ENCODE measurements around the gene ZNF80.

ZNF80 gene

DNA sequence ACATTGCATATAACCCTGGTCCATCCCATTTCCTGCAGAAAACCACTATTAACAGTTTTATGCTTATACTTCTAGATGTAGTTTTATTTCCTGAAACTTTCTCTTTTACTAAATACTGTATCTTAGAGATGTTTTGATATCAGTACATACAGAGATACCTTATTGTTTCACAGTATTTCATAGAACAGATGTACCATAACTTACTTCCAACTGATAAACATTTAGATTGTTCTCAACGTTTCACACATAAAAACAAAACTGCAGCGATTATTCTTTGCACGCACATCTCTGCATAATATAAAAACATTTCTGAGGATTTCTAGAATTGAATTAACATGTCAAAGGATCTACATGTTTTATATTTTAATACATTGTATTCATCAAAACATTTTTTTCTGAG, 2.6 kb downstream of the ZNF80 start:
- Histone ChIP-seq H3K9me3 (ENCODE audit: control insufficient read depth, low read length) (no peaks in the 10 kb centered on the region), H3K36me3 (ENCODE audit: control insufficient read depth, insufficient read depth, low read length) (no peaks in the 10 kb centered on the region), H3K79me2 (no peaks in the 10 kb centered on the region), H3K4me3 (ENCODE audit: low read depth, low read length) (no peak overlapping the region), H3K4me2 (ENCODE audit: low read length) (no peak overlapping the region), H3K27ac (no peak overlapping the region), H3K27me3 (ENCODE audit: control insufficient read depth, insufficient read depth, low read length) (no peaks in the 10 kb centered on the region), H3K9ac (no peak overlapping the region), H2AFZ (no peak overlapping the region), H3K4me1 (peaks cover under 1% of the 10 kb centered on the region)
- TF ChIP-seq, protein P1, sequence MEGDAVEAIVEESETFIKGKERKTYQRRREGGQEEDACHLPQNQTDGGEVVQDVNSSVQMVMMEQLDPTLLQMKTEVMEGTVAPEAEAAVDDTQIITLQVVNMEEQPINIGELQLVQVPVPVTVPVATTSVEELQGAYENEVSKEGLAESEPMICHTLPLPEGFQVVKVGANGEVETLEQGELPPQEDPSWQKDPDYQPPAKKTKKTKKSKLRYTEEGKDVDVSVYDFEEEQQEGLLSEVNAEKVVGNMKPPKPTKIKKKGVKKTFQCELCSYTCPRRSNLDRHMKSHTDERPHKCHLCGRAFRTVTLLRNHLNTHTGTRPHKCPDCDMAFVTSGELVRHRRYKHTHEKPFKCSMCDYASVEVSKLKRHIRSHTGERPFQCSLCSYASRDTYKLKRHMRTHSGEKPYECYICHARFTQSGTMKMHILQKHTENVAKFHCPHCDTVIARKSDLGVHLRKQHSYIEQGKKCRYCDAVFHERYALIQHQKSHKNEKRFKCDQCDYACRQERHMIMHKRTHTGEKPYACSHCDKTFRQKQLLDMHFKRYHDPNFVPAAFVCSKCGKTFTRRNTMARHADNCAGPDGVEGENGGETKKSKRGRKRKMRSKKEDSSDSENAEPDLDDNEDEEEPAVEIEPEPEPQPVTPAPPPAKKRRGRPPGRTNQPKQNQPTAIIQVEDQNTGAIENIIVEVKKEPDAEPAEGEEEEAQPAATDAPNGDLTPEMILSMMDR (IDR thresholded peaks at IDR 0.05) = no peak

DNA sequence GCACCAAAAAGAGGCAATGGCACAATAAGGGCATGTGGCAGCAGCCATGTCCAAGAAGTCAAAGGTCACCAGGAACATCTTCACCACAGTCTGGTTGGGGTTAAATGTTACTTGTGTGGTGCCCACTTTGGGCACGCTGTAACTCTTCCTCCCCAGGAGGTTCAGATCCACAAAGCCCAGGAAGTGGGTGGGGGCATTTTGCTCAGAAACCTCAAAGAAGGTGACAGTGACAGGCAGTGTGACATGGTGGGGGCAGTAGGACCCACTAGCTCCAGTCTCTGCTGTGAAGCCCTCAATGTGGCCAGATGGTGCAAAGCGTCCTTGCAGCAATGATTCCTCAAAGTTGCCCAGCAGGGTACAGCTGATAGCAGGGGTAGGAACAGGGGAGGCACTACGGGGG, 5.8 kb downstream of the ZNF80 start:
- H3K27ac ChIP-seq = no peak overlapping the region
- H3K4me1 ChIP-seq = no peaks in the 10 kb centered on the region

DNA sequence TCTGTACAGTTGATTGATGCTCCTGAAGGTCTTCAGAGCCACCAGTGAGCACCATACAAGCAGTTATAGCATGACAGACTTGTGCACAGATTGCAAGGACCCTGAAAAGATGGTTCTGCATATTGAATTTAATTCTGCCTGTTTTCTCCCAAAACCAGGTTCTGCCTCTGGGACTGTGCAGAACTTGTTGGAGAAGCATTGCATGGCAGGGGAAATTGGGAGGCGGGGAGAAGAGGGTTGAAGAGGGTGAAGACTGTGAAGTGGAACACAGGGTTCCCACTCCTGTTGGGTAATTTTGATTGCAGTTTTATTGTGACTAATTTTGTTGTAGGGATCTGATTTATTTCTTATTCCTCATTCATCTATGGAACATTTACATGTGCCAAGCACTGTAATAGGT, 10.3 kb downstream of the ZNF80 start:
- Histone ChIP-seq H3K9me3 (ENCODE audit: control insufficient read depth, low read length) (no peaks in the 10 kb centered on the region), H3K36me3 (ENCODE audit: control insufficient read depth, insufficient read depth, low read length) (no peaks in the 10 kb centered on the region), H3K9ac (no peak overlapping the region), H3K79me2 (no peaks in the 10 kb centered on the region), H3K27ac (no peak overlapping the region), H3K4me1 (no peaks in the 10 kb centered on the region), H2AFZ (no peak overlapping the region), H3K4me2 (ENCODE audit: low read length) (no peak overlapping the region), H3K27me3 (ENCODE audit: control insufficient read depth, insufficient read depth, low read length) (no peaks in the 10 kb centered on the region), H3K4me3 (ENCODE audit: low read depth, low read length) (no peak overlapping the region)
- TF ChIP-seq, protein P1 (IDR thresholded peaks at IDR 0.05) = no peak

More for the DNA sequence above, 5.8 kb downstream of the ZNF80 start:
- Histone ChIP-seq H3K36me3 (ENCODE audit: control insufficient read depth, insufficient read depth, low read length) (no peaks in the 10 kb centered on the region), H3K9ac (no peak overlapping the region), H2AFZ (no peak overlapping the region), H3K79me2 (no peaks in the 10 kb centered on the region), H3K9me3 (ENCODE audit: control insufficient read depth, low read length) (no peaks in the 10 kb centered on the region), H3K4me3 (ENCODE audit: low read depth, low read length) (no peak overlapping the region), H3K27me3 (ENCODE audit: control insufficient read depth, insufficient read depth, low read length) (no peaks in the 10 kb centered on the region), H3K4me2 (ENCODE audit: low read length) (no peak overlapping the region)
- TF ChIP-seq, protein P1 (IDR thresholded peaks at IDR 0.05) = no peak

DNA sequence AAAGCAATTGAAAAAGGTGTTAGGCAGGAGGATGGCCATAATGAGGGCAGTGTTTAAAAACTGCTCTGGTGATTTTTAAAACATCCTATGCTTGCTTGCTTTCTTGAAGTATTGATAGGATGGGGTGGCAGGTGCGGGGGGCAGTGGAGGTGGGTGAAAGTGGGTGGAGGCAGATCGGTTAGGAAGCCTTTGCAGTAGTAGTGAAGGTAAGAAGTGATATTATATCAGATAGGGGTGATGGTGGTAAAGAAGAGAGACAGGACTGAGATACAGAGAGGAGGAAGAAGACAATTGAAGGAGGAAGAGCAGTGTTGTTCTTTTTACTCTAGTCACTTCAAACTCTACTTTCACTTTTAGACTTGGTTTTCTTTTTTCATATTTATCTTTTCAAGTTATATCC, 11.1 kb downstream of the ZNF80 start:
- no peak overlapping the region for H3K4me2 ChIP-seq (ENCODE audit: low read length)
- H3K4me3 ChIP-seq (ENCODE audit: low read depth, low read length) = no peak overlapping the region
- H3K79me2 ChIP-seq = no peaks in the 10 kb centered on the region
- H3K9me3 ChIP-seq (ENCODE audit: control insufficient read depth, low read length) = no peaks in the 10 kb centered on the region
- TF ChIP-seq, protein P1 (IDR thresholded peaks at IDR 0.05) = no peak
- H3K36me3 ChIP-seq (ENCODE audit: control insufficient read depth, insufficient read depth, low read length) = no peaks in the 10 kb centered on the region
- H3K27ac ChIP-seq = no peak overlapping the region
- H3K4me1 ChIP-seq = no peaks in the 10 kb centered on the region
- no peak overlapping the region for H2AFZ ChIP-seq
- H3K9ac ChIP-seq = no peak overlapping the region
- H3K27me3 ChIP-seq (ENCODE audit: control insufficient read depth, insufficient read depth, low read length) = no peaks in the 10 kb centered on the region

DNA sequence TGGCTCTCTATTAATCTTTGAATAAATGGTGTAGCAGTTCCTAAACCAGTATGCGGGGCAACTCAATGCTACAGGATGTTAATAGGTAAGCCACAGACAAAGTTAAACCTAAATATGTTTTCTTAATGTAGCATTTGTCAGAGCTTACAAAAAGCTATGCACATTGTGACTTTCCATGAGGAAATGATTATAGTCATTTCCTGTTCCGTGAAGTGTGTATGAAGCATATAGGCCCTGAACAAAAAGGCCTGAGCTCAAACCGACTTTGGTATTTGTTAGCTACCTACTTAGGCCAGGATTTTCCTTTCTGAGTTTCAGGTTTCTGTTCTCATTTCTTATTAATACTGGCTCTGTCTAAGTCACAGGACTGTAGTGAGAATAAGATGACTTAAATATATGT, 14.2 kb downstream of the ZNF80 start:
- no peak overlapping the region for H2AFZ ChIP-seq
- H3K4me2 ChIP-seq (ENCODE audit: low read length) = no peak overlapping the region
- TF ChIP-seq, protein P1 (IDR thresholded peaks at IDR 0.05) = no peak
- H3K27ac ChIP-seq = no peak overlapping the region
- H3K9me3 ChIP-seq (ENCODE audit: control insufficient read depth, low read length) = no peaks in the 10 kb centered on the region
- H3K27me3 ChIP-seq (ENCODE audit: control insufficient read depth, insufficient read depth, low read length) = no peaks in the 10 kb centered on the region
- no peaks in the 10 kb centered on the region for H3K4me1 ChIP-seq
- no peak overlapping the region for H3K4me3 ChIP-seq (ENCODE audit: low read depth, low read length)
- H3K36me3 ChIP-seq (ENCODE audit: control insufficient read depth, insufficient read depth, low read length) = no peaks in the 10 kb centered on the region
- H3K79me2 ChIP-seq = no peaks in the 10 kb centered on the region
- no peak overlapping the region for H3K9ac ChIP-seq

All from parathyroid adenoma (tissue), 2 donors.